Suprapubic skin (tissue), 4 donors: Measurements from ENCODE around the gene CBL. TPM values are rescaled to one million over a fixed set of nuclear protein-coding genes. Genes with fewer than 3 reads are reported as not detected.
A peak's percentile ranks its signal among the peaks of the same experiment; 100 is the strongest.

ENCODE experiments used
- DNase-seq, 2 donors: peaks; one replicate each; pipeline ENCODE4 v3.0.0-alpha.2; 2019; ENCODE audit warnings: low spot score in 2 of 2
- H3K27ac ChIP-seq: fragments of 200-600 bp; sonication (generic); one replicate; pipeline ENCODE4 v1.5.1; 2019
- H3K27me3 ChIP-seq: fragments of 200-600 bp; sonication (generic); one replicate; pipeline ENCODE4 v1.5.1; 2019
- H3K36me3 ChIP-seq: fragments of 200-600 bp; sonication (generic); one replicate; pipeline ENCODE4 v1.5.1; 2019
- H3K4me1 ChIP-seq: fragments of 200-600 bp; sonication (generic); one replicate; pipeline ENCODE4 v1.5.1; 2019
- H3K4me3 ChIP-seq: fragments of 200-600 bp; sonication (generic); one replicate; pipeline ENCODE4 v1.5.1; 2019; ENCODE audit warnings: mild to moderate bottlenecking
- H3K9me3 ChIP-seq: fragments of 200-600 bp; sonication (generic); one replicate; pipeline ENCODE4 v1.5.1; 2019
- EP300 ChIP-seq: sonication (generic); formaldehyde crosslinking; IDR thresholded peaks from one replicate; pipeline ENCODE4 v1.6.1; 2017; ENCODE audit warnings: antibody characterized with exemption
- POLR2A ChIP-seq, 2 donors: fragments of 450-650 bp; IDR thresholded peaks; one replicate each; pipeline ENCODE4 v1.6.1; 2017; ENCODE audit warnings: antibody characterized with exemption in 2 of 2, mild to moderate bottlenecking in 2 of 2, moderate library complexity in 2 of 2
- POLR2AphosphoS5 ChIP-seq, 3 donors: sonication (generic); formaldehyde crosslinking; IDR thresholded peaks; one replicate each; pipeline ENCODE4 v1.6.1; 2017; ENCODE audit warnings: antibody characterized with exemption in 3 of 3
- WGBS: methylation state at CpG from one replicate; pipeline ENCODE4 v1.1.5; 2018; 5-methylcytosine and 5-hydroxymethylcytosine counted together
- total RNA-seq, 4 donors: library from RNA; depleted of rRNA; stranded (reverse); fragments of >200 nt; gene quantifications; one replicate each; pipeline ENCODE4 v1.1.0, GENCODE V29; 2016
- TF ChIP-seq, protein P1 (sequence below), 2 donors: fragments of 200-600 bp in 1 of 2; fragments of 450-650 bp in 1 of 2; sonication (generic) in 1 of 2; IDR thresholded peaks; one replicate each; pipeline ENCODE4 v1.5.1; 2016 to 2019; ENCODE audit warnings: antibody characterized with exemption in 2 of 2, mild to moderate bottlenecking in 1 of 2, moderate library complexity in 1 of 2

Gene CBL
- total RNA-seq, 4 donors from 2014 or later, result 13.2 to 17.4 (median 17.2) TPM

- no peaks in the 10 kb centered on the region for H3K36me3 ChIP-seq
- H3K27me3 ChIP-seq, result peaks cover 14% of the 10 kb centered on the region
- no peaks in the 10 kb centered on the region for H3K9me3 ChIP-seq
- no peak for DNase-seq
- H3K4me3 ChIP-seq, result no peak overlapping the region
- TF ChIP-seq POLR2A (IDR thresholded peaks at IDR 0.05) (no peak), POLR2AphosphoS5 (IDR thresholded peaks at IDR 0.05) (no peak), EP300 (no peak)
- TF ChIP-seq, protein P1, sequence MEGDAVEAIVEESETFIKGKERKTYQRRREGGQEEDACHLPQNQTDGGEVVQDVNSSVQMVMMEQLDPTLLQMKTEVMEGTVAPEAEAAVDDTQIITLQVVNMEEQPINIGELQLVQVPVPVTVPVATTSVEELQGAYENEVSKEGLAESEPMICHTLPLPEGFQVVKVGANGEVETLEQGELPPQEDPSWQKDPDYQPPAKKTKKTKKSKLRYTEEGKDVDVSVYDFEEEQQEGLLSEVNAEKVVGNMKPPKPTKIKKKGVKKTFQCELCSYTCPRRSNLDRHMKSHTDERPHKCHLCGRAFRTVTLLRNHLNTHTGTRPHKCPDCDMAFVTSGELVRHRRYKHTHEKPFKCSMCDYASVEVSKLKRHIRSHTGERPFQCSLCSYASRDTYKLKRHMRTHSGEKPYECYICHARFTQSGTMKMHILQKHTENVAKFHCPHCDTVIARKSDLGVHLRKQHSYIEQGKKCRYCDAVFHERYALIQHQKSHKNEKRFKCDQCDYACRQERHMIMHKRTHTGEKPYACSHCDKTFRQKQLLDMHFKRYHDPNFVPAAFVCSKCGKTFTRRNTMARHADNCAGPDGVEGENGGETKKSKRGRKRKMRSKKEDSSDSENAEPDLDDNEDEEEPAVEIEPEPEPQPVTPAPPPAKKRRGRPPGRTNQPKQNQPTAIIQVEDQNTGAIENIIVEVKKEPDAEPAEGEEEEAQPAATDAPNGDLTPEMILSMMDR (IDR thresholded peaks at IDR 0.05), result no peak
- H3K27ac ChIP-seq, result no peak overlapping the region
- WGBS, result 93% methylated on average over 8 of the region's 10 CpGs
- H3K4me1 ChIP-seq, result peaks cover 52% of the 10 kb centered on the region
Measured at GRCh38 chr11:119342362-119343130, 136.4 kb downstream of the CBL start.

DNA sequence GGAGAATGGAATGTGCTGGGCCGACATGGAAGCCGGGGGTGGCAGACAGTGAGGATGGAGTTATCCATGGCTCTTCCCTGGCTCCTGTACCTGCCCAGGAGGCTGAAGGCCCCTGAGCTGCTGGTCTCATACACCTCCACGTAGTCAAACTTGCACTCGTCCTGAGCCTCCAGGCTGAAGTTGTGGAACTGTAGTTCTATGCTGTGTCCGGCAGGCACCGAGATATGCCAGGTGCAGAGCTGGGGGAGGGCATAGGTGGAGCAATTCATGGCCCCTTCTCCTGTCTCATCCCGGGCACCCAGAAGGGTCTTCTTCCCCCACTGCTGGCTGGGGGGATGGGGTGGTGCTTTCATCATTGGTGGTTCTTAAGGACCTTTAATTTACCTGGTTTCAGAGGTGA lies 137.6 kb downstream of the CBL start:
- Histone ChIP-seq H3K4me1 (peaks cover 43% of the 10 kb centered on the region), H3K27me3 (peaks cover 14% of the 10 kb centered on the region), H3K9me3 (no peaks in the 10 kb centered on the region), H3K4me3 (no peak overlapping the region), H3K36me3 (no peaks in the 10 kb centered on the region), H3K27ac (no peak overlapping the region)
- DNase-seq, result no peak
- TF ChIP-seq, protein P1 (IDR thresholded peaks at IDR 0.05), result no peak
- TF ChIP-seq POLR2AphosphoS5 (IDR thresholded peaks at IDR 0.05) (no peak), POLR2A (IDR thresholded peaks at IDR 0.05) (no peak), EP300 (no peak)
- 85% methylated on average over 4 of the region's 7 CpGs for WGBS

- WGBS, result 78% methylated on average over 12 of the region's 14 CpGs
- no peaks in the 10 kb centered on the region for H3K9me3 ChIP-seq
- TF ChIP-seq, protein P1 (IDR thresholded peaks at IDR 0.05), result no peak
- no peak for TF ChIP-seq EP300
- TF ChIP-seq POLR2AphosphoS5 (IDR thresholded peaks at IDR 0.05), result no peak
- TF ChIP-seq POLR2A (IDR thresholded peaks at IDR 0.05), result no peak
- DNase-seq, result no peak
- peaks cover 36% of the 10 kb centered on the region for H3K4me1 ChIP-seq
- no peak overlapping the region for H3K27ac ChIP-seq
- peaks cover 12% of the 10 kb centered on the region for H3K27me3 ChIP-seq
- H3K36me3 ChIP-seq, result no peaks in the 10 kb centered on the region
- H3K4me3 ChIP-seq, result no peak overlapping the region
Measured at GRCh38 chr11:119344291-119345010, 138.3 kb downstream of the CBL start.

DNA sequence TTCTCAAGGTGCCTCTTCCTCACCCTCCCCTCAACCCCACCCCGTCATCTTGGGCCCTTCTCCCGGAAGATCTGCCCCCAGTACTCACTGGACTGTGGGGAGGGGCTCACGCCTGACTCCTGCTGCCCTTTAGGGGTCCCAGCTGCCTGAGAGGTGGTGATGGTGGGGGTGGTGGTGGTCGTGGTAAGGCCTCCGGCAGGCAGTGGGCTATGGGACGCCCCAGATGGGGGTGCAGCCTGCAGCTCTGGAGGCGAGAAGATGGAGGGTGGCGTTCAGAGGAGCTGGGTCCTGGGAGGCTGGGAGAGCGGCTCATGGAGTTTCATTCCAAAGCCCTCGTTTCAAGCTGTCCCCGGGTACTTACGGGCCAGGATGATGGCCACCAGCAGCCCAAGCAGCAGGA lies 139.5 kb downstream of the CBL start:
- Histone ChIP-seq H3K27me3 (no peaks in the 10 kb centered on the region), H3K36me3 (no peaks in the 10 kb centered on the region), H3K27ac (no peak overlapping the region), H3K4me3 (no peak overlapping the region), H3K4me1 (peaks cover 24% of the 10 kb centered on the region), H3K9me3 (no peaks in the 10 kb centered on the region)
- DNase-seq, result no peak
- WGBS, result 89% methylated on average over 11 of the region's 12 CpGs
- TF ChIP-seq, protein P1 (IDR thresholded peaks at IDR 0.05), result no peak
- no peak for TF ChIP-seq POLR2A (IDR thresholded peaks at IDR 0.05)
- no peak for TF ChIP-seq EP300
- no peak for TF ChIP-seq POLR2AphosphoS5 (IDR thresholded peaks at IDR 0.05)

DNA sequence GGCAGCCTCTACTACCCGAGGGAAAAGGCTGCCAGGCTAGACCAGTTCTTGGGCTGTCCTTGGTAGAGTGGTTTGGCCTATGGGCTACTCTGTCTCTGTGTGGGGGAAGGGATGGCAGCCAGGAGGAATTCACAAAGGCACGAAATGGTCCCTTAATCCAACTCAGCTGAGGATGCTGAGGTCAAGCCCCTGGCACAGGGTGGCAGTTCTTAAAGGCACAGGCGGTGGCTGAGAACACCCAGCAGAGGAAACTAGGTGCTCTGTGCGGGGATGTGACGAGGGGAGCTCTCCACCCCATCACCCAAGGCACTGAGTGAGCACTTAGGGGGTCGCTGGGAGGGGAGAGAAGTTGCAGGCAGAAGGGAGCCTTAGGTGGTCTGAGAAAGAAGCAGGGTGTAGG lies 140.5 kb downstream of the CBL start, which contains the start of gene MFRP:
TSS of gene MFRP (minus strand) at position 101 of the 400 bp plus-strand sequence. CDS start 192 bp downstream, outside the sequence.
- Histone ChIP-seq H3K27ac (peak within 1 kb of the TSS; percentile 75), H3K36me3 (no peaks in the 10 kb centered on the region), H3K4me3 (no peak within 1 kb of the TSS), H3K27me3 (no peaks in the 10 kb centered on the region), H3K9me3 (no peaks in the 10 kb centered on the region), H3K4me1 (peaks cover 15% of the 10 kb centered on the region)
- WGBS, result 55% methylated on average over 6 of the region's 6 CpGs
- DNase-seq, result no peak
- TF ChIP-seq EP300, result no peak
